ENCODE results near the gene HELZ. TPM values are rescaled to one million over a fixed set of nuclear protein-coding genes. Genes with fewer than 3 reads are reported as not detected.

The HELZ gene
- total and polyA plus RNA-seq, 2 donors (not counting 3 experiments of a cell fraction or from before 2014, with no cell fraction given) = 8.0 to 47.3 TPM

- ChIA-PET POLR2A (no interaction called here), CTCF (no interaction called here)
- Histone ChIP-seq H4K20me1 (replicated peaks; ENCODE audit: control insufficient read depth, extremely low read depth, insufficient read depth, low read length) (no peaks in the 10 kb centered on the region), H3K36me3 (ENCODE audit: control insufficient read depth in 2 of 2, extremely low read depth in 1 of 2, insufficient read depth in 2 of 2, low read length in 2 of 2) (no peaks in the 10 kb centered on the region), H3K9ac (replicated peaks; ENCODE audit: extremely low read depth, insufficient read depth, low read length) (no peak overlapping the region), H3K9me1 (replicated peaks; ENCODE audit: control insufficient read depth, extremely low read depth, insufficient read depth, low read length) (no peaks in the 10 kb centered on the region), H3K4me3 (replicated peaks in 1 of 3; ENCODE audit: insufficient read depth in 1 of 3, low read depth in 1 of 3, low read length in 3 of 3) (no peak overlapping the region), H3K79me2 (ENCODE audit: control insufficient read depth, insufficient read depth, low read length) (no peaks in the 10 kb centered on the region), H3K4me1 (ENCODE audit: control insufficient read depth, extremely low read depth, insufficient read depth, low read length) (no peaks in the 10 kb centered on the region), H3K27me3 (ENCODE audit: control insufficient read depth in 2 of 2, insufficient read depth in 2 of 2, low read length in 2 of 2) (no peaks in the 10 kb centered on the region), H3K27ac (ENCODE audit: insufficient read depth, low read depth, low read length) (no peak overlapping the region), H3K4me2 (ENCODE audit: insufficient read depth, low read length) (no peak overlapping the region), H3K9me3 (replicated peaks; ENCODE audit: control insufficient read depth, insufficient read depth, low read length) (no peaks in the 10 kb centered on the region), H2AFZ (ENCODE audit: low read depth, low read length) (no peak overlapping the region)
- dilution Hi-C loops (cut with MboI; ENCODE audit: extremely low pct_ligation_motif_present, low sequenced_read_pairs) (no loop called here), intact Hi-C loops (cut with micrococcal nuclease) (no loop called here)
- no peak for DNase-seq (ENCODE audit: low read depth, low spot score)
- TF ChIP-seq EZH2 (IDR thresholded peaks at IDR 0.05; ENCODE audit: borderline replicate concordance, low read depth, low read length, severe bottlenecking) = no peak
- TF ChIP-seq, protein P1, sequence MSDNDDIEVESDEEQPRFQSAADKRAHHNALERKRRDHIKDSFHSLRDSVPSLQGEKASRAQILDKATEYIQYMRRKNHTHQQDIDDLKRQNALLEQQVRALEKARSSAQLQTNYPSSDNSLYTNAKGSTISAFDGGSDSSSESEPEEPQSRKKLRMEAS (IDR thresholded peaks at IDR 0.05; ENCODE audit: insufficient read depth, insufficient read length) = no peak
- TF ChIP-seq MYC (IDR thresholded peaks at IDR 0.05; ENCODE audit: low read depth, low read length) = no peak
- TF ChIP-seq GATA2 (IDR thresholded peaks at IDR 0.05; ENCODE audit: insufficient read depth, insufficient read length, low read depth, low read length) = no peak
- no peak for TF ChIP-seq JUN (IDR thresholded peaks at IDR 0.05; ENCODE audit: borderline replicate concordance, insufficient read depth, insufficient read length, low read depth)
- TF ChIP-seq FOS (IDR thresholded peaks at IDR 0.05; ENCODE audit: borderline replicate concordance, insufficient read depth, low read length) = no peak
- TF ChIP-seq POLR2A (IDR thresholded peaks at IDR 0.05; ENCODE audit: low read depth, low read length) = no peak
- TF ChIP-seq POLR2AphosphoS5 (IDR thresholded peaks at IDR 0.05; ENCODE audit: insufficient read depth, low read depth, low read length) = no peak
- TF ChIP-seq, protein P2, sequence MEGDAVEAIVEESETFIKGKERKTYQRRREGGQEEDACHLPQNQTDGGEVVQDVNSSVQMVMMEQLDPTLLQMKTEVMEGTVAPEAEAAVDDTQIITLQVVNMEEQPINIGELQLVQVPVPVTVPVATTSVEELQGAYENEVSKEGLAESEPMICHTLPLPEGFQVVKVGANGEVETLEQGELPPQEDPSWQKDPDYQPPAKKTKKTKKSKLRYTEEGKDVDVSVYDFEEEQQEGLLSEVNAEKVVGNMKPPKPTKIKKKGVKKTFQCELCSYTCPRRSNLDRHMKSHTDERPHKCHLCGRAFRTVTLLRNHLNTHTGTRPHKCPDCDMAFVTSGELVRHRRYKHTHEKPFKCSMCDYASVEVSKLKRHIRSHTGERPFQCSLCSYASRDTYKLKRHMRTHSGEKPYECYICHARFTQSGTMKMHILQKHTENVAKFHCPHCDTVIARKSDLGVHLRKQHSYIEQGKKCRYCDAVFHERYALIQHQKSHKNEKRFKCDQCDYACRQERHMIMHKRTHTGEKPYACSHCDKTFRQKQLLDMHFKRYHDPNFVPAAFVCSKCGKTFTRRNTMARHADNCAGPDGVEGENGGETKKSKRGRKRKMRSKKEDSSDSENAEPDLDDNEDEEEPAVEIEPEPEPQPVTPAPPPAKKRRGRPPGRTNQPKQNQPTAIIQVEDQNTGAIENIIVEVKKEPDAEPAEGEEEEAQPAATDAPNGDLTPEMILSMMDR (IDR thresholded peaks at IDR 0.05; ENCODE audit: extremely low read depth in 1 of 2, insufficient read depth in 1 of 2, low read depth in 1 of 2, low read length in 2 of 2) = no peak
- no peak for FAIRE-seq
- BruUV-seq (replicated peaks) = no TSS peak
Observed at GRCh38 chr17:67025216-67025792, 219.7 kb downstream of the HELZ start.
